GM18520 (cell line): ENCODE results near the gene ARPC4.
A peak's percentile ranks its signal among the peaks of the same experiment; 100 is the strongest.
"Not testable (repeated sequence)": the region's sequence is repeated elsewhere in the genome, so short reads cannot be mapped to it uniquely, and the experiment has no call there.

Source experiments
- ATAC-seq: cut with Tn5 transposase; IDR thresholded peaks from one replicate; pipeline ENCODE4 v1.9.1; 2021; ENCODE audit not compliant: unreplicated experiment

Gene ARPC4

DNA sequence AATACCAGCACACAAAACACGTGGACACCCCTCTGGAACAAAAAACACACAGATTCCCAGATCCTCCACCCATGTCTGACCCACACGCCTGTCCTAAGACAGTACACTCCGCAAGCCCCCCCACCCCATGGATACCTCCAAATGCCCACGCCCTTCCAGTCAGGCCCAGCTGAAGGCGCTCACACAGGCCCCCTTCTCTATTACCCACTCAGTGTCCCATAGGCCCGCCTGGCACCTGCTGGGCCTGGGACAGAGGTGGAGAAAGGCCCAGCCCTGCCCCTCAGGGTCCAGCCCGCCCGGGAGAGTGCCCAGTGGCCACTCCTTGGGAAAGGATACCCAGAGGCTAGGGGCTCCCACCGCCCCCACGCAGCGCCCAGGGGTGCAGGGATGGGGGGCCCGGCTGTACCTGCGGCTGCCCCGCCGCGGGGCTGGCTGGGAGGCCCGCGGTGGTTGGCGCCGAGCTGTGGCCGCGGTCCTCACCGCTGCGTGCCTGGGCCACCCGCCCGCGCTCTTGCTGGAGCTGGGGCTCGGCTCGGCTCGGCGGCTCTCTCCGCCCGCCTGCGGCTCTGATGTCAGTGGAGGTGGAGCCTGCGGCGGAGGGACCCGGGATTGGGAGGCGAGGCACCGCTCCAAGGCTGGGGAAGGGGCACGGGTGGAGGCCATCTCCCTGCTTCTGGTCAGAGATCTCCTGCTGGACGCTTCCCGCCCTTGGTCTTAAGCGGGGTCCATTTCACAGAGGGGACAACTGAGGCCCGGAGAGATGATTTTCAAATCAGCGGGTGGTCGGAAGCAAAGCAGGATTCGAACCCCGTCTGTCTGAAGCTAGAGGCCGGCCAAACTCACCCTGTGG, 23.2 kb upstream of the ARPC4 start, which contains the start of gene CAMK1:
TSS of gene CAMK1 (minus strand) at position 522 of the 850 bp plus-strand sequence. CDS start 2,198 bp downstream, outside the sequence.
- peak; percentile 48 for ATAC-seq

DNA sequence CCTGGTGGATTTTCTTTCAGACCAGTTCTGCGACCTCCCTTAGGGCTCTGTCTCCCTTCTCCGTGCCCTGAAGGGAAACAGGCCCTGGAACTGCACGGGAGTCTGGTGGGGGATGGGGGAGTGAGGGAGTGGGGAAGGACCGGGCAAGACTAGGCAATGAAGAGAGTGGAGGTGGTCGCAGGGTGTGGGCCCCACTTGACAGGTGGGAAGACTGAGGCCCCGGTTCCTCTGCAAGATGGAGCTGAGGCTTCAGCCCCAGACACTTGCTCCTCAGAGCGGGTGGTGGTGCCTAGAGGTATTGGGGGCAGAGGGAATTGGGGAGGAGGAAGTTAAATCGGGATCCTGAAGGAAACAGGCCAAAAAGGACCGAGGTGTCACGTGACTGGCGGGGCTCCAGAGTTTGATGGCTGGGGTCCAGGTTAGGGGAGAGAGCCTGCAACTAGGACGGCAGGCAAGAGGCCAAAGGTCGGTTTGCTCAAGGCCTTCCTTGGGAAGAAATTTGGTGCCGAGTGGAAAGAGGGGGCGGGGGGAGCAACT, 22.5 kb upstream of the ARPC4 start:
- no peak for ATAC-seq

DNA sequence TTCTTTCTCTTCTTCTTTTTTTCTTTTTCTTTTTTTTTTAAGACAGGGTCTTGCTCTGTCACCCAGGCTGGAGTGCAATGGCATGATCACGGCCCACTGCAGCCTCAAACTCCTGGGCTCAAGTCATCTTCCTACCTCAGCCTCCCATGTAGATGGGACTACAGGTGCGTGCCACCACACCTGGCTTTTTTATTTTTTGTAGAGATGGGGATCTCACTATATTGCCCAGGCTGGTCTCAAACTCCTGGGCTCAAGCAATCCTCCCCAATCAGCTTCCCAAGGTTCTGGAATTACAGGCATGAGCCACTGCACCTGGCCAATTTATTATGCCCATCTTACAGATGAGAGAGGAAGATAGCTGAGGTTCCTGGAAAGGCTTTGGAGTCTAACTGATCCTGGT, 21.9 kb upstream of the ARPC4 start:
- ATAC-seq = not testable (repeated sequence)

DNA sequence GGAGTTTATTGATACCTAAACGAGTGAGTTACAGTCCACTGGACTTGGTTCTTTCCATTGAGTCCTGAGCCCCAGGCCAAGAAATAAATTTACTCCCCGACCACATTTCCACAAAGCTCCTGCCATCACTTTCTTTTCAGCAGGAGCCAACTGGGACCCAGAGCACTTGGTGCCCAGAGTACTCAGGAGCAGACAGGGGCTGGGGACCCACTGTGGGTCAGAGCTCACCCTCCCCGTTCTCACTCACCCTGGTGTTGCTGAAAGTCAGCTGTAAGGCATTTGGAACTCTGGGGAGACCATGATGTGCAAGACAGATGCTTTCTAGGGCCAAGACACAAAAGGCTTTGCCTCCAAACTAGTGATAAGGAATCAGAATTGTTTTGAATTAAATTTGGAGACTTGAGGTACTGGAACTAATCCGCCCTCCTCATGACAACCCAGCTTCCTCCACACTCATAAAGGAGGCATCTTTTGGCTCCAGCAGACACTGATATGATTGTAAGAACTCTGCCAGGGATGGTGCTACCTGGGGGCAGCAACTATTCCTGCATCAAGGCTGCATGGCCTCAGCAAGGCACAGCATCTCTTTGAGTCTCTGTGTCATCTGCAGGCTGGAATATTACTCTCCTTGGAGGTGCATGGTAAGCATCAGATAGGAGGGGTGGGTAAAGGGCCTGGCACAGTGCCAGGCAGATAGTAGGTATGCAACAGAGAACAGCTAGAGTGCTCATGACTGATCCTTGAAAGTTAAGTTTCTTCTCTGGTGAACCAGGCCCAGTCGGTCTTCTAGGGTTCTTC, 15.8 kb upstream of the ARPC4 start:
- no peak for ATAC-seq

DNA sequence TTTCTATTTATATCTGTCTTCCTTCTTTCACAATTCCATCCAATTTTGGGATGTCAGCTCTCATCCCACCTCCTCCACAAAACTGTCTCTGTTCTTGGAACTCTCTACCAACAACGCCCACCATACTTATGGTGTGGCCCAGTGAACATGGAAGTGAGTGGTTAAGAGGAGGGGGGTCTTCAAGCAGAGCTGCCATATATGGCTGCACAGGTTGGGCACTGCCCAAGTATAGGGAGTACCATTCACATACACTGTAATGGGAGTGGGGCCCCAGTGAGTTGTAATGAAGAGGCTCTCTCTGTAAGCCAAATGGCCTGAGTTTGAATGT, 15.2 kb upstream of the ARPC4 start:
- ATAC-seq = no peak

DNA sequence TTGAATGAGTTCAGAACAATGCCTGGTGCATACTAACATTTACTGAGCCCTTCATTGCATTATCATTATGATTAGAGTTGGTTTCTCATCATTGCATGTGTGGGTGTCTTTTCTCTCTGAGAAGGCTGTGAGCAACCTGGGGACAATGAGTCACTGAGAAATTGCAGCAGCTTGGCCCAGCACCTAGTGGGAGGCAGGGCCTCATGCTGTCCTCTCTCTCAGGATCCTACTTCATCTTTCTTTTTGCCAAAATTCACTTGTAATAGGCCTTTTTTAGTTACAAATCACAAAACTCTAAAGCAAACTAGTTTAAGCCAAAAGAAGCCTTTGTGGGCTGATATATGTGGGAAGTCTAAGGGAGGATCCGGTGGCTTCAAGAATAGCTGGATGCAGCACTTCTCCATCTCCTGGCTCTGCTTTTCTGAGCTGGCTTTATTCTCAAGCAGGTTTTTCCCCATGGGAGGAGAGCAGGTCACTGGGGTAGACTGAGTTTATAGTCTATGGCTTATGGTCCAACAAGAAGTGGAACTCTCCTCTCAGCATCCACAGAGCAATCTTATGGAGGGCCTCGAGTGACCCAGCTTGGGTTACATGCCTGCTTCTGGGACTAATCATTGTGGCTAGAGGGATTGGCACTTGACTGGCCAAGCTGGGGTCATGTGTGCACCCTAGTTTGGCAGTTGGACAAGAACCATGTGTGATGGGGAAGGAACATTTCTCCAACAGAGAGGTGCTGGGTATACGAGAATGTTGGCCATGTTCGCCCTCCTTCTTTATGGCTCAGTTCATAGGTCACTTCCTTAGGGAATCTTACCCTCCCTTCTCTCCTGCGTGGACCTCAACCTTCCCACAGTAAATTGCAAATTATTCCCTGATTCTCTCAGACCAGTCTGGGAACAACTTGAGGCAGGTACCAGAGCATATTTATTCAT, 14.5 kb upstream of the ARPC4 start:
- no peak for ATAC-seq

DNA sequence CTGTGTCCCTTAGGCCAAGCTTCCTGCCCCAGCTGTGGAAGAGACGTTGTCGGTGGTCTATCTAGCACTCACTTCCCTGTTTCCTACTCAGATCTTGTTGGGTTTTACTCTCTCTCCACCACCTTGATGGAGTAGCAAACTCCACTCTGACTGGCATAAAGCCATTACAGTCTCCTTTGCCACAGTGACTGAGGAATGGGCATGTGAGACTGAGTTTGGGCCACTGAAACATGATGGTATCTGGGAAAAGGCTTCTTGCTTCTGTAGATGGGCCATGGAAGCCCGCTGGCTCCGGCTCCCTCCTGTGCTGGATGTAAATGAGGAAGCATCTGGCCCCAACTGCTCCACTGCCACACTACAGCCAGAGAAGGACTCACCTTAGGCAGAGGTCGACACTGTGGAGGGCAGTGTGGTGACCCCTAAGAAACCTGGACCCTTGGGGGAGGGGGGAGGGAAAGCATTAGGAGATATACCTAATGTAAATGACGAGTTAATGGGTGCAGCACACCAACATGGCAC, 13.7 kb upstream of the ARPC4 start:
- ATAC-seq = no peak

DNA sequence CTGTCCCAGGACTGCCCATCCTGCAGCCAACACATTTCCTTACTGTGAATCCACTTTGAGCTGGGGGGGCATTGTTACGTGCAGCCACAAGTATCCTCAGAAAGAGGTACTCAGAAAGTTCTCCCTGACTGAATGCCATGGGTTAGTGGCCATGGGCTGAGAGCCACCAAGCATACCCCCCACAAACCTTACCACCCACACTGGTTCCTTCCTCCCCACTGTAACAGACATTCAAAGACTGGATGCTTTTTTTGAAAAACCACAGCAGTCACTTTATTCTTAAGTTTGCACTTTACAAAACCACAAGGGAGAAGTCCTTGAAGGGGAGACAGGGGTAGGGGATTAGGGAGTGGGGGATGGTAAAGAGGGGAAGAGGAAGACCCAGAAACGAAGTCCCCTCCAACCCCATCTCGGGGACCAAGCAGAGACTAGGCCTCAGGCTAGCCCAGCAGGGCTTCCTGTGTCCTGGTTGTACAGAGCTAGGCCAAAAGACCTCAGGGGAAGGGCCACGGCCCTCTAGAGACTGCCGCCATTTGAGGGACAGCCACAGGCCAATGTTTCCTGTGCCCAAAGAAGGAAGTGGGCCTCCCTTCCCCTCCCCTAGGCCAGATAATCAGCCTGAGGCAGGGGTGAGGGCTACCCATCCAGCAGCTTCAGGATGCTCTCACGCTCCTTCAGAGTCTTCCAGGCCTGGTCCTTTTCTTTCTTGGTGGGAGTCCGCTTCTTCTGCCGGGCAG, 13.0 kb upstream of the ARPC4 start:
- no peak for ATAC-seq

DNA sequence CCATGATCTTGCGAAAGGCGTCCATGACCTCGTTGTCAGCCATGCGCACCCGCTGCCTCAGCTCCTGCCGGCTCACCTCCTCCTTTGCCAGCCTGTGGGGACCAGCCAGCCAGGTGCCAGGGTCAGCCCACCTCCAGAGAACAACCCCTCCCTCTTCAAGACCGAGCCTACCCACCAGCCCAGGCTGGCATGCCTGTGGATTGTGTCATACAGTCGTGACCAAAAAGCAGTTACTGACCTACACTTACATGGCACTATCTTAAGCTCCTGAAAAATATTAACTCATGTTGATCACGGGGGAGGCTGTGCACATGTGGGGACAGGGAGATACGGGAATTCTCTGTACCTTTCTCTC, 12.4 kb upstream of the ARPC4 start:
- no peak for ATAC-seq

DNA sequence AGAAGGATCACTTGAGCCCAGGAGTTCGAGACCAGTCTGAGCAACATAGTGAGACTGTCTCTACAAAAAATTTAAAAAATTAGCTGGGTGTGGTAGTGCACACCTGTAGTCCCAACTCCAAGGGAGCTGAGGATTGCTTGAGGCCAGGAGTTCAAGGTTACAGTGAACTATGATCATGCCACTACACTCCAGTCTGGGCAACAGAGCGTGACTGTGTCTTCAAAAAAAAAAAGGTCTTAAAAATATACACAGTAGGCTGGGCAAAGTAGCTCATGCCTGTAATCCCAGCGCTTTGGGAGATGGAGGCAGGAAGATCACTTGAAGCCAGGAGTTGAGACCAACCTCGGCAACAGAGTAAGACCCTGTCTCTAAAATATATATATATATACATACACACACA, 12.0 kb upstream of the ARPC4 start:
- no peak for ATAC-seq

DNA sequence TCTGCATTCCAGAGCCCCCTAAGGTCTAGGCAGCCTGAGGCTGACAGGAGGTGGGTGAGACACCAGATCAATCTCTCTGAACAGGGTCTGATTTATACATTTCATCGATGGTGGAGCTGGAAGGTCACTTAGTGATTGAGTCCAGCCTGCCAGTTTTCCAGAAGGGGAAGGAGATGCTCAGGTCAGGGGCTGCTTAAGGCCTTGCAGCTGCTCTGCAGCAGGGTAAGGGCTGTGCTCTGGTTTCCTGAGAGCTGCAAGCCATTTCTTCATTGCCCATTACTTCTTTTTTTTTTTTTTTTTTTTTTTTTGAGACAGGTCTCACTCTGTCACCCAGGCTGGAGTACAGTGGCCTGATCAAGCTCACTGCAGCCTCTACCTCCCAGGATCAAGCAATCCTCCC, 11.3 kb upstream of the ARPC4 start:
- ATAC-seq = no peak

DNA sequence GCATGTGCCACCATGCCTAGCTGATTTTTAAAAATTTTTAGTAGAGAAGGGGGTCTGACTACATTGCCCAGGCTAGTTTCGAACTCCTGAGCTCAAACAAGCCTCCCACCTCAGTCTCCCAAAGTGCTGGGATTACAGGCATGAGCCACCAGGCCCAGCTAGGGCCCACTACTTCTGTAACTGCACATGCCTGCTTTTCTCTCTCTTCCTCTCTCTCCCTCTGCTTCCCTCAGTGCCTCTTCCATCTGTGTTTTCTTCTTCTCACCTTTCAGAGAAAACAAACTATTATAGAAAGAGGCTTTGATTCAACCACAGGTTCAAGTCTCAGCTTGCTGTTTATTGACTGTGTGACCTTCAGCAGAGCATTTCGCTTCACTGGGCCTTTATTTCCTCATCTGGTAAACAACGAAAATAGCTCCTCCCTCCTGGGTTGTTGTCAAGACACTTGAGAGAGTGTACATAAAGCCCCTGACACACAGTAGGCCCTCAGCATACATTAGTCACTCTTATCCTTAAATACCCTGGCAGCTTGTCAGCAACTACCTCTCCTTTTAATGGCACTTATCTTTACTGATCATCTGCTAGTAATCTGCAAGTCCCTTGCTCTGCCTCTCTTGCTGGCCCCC, 10.8 kb upstream of the ARPC4 start:
- no peak for ATAC-seq

DNA sequence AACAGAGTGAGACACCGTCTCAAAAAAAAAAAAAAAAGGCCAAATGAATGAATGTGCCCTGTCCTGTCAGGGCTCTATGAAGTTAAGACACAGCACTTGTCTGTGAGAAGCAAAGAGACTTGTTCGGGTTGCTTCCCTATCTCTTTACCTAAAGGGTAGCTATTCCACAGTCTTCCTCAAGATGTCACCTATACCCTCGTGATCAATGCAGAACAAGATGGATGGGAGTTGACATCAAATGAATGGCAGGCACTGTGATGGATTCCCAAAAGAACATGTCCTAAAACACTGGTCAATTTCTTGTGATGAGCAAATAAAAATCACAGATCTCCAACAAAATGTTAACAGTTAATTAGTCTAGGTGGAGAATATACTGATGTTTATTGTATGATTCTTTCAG, 10.1 kb upstream of the ARPC4 start:
- no peak for ATAC-seq

DNA sequence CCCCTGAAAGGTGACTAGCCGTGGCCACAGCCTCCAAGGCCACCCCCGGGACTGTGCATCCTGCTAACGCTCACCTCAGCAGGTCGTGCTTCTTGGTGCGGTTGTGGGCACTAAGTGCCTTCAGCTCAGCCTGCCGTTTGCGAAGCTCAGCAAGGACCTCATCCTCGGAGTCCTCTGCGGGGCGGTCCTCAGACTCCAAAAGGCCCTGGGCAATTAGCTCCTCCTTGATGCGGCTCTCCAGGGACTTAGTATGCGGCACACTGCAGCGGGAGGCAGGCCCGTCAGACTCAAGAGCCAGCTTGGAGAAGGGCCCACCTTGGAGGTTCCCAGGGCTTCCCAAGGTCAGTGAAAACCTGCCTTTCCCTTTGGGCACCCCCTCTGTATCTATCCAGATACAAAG, 8.9 kb upstream of the ARPC4 start:
- ATAC-seq = no peak

DNA sequence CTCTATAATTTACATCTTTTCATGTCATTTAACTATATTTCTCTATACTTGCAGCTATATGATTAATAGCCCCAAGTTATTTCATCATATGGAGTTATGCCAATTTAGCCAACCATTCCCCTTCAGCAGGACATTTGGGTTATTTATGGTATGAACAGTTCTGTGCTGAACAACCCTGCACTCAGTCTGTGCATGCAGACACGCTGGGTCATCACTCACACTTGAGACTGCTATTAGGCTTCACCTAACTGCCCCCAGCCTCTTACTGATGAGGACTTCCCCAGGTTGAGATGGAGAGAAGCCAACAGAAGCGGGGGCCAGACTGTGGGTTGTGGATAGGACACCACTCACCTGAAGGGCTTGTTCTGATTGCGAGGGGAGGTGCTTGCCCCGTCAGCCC, 7.9 kb upstream of the ARPC4 start:
- ATAC-seq = no peak

DNA sequence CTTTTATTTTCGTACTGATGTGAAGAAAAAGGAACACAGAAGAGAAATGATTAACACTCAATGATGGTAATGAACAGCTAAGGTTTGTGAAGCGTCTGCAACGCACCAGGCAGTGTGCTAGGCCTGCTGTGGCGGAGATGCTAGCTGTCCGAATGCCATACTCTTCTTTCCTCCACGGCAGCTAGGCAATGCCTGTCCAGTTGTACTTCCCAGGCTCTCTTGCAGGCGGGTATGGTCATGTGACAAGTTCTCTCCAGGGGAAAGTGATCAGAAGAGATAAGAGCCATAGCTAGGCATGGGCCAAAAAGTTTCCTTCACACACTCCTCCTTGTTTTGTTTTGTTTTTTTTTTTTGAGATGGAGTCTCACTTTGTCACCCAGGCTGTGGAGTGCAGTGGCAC, 7.3 kb upstream of the ARPC4 start:
- no peak for ATAC-seq

DNA sequence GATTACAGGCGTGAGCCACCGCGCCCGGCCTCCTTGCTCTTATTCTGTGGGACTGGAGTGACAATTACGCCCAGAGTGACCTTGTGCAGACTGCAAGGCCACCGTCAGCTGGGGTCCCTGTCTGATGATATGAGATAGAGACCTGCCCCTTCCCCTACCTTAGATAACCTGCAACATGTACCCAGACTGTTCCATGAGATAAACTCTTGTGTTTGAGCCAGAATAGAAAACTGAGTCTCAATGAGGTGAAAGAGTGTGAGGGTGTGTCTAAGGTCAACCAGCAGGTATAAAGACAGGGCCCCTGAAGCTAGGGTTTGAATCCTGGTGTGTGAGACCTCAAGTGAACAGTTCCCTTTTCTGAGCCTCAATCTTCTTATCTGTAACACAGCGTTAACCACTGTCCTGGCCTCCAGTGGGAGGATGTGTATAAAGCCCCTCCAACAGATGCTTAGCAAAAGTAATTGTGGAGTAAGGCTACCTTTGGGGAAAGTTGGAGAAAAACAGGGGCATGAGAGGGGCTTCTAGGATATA, 6.6 kb upstream of the ARPC4 start:
- ATAC-seq = no peak

DNA sequence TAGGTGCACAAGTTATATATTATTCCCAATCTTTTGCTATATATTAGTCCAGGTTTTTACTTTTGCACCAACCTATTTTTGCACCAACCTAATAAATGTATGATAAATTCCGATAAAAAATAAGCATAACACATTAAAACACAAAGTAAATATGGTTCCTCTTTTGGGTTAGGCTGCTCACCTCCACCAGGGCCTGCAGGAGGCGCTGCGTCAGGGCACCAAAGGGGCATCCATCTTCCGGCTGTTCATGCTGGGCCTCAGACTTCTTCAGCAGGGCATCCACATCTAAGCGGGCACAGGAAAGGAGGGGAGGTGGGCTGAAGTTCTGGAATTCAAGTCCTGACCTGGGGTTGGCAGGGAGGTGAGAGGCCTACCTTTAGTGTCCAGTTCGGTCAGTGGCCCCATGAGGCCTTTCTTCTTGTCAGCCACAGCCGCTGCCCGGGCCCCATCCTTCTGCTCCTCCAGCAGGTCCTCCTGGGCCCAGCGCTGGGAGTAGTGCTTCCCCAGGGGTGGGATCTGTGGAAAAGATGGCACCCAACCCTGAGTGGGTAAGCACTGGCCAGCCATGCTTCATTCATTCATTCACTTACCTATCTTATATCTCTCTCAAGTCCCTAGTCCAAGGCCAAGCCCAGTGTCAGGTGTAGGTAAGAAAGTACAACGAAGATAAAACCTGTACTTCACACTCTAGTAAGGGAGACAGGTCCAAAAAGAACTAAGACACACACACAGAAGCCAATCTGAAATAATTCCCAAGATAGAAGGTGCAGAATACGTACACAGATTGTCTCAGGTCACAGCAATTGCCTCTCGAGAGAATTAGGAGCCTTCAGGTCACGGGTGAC, 5.8 kb upstream of the ARPC4 start:
- no peak for ATAC-seq

DNA sequence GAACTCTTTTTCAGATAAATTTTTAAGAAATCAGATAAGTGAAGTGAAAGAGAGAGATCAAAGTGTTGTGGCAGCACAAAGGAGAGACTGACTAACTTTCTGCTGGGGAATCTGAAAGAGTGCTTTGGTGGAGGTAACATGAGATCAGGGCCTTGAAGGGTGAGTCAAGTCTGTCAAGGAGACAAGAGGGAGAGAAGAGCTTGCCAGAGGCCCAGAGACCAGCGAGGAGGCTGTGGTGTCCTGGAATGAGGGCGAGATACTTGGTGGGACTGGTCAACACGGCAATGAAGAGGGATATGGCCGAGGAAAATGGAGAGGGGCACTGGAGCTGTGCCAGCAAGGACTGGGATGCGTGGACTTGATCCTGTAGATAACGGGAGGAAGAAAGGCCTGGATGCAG, 5.2 kb upstream of the ARPC4 start:
- no peak for ATAC-seq
